ENCODE measurements around the gene GIT2.

- no peak for TF ChIP-seq ZBTB8A (tag by site-specific recombination; IDR thresholded peaks at IDR 0.05)
- no peak for TF ChIP-seq ZNF701 (tag by site-specific recombination; IDR thresholded peaks at IDR 0.05)
- no peak for TF ChIP-seq CTCF (tag by site-specific recombination; IDR thresholded peaks at IDR 0.05)
- TF ChIP-seq ZNF660 (tag by site-specific recombination; IDR thresholded peaks at IDR 0.05): no peak
- no peak for TF ChIP-seq ZNF664 (tag by site-specific recombination; IDR thresholded peaks at IDR 0.05)
- TF ChIP-seq PBX3 (CRISPR knock-in tag; IDR thresholded peaks at IDR 0.05): no peak
- TF ChIP-seq ZBTB21 (tag by site-specific recombination; IDR thresholded peaks at IDR 0.05): no peak
These were observed 74.2 kb downstream of the GIT2 start for GRCh38 chr12:109921982-109922381.
